Activated B cell treated with CpG ODN at 0.5 μM for 24 hours (primary cell): ENCODE results near the gene RASD2. TPM values are rescaled to one million over a fixed set of nuclear protein-coding genes. Genes with fewer than 3 reads are reported as not detected.

Source experiments
- ATAC-seq: fragments of 200-7000 bp; cut with Tn5 transposase; one replicate; pipeline ENCODE4 v1.10.0; 2021; ENCODE audit warnings: low read depth, mild to moderate bottlenecking, moderate library complexity
- CTCF ChIA-PET: fragments of 350-600 bp; sonication (Branson Sonifier 250); formaldehyde crosslinking; loops from one replicate; lab custom pipeline; 2021; ENCODE audit warnings: antibody characterized with exemption; lab: Charles Lee
- POLR2A ChIA-PET: fragments of 350-600 bp; sonication (Branson Sonifier 250); formaldehyde crosslinking; loops from one replicate; lab custom pipeline; 2021; ENCODE audit warnings: antibody characterized with exemption; lab: Charles Lee
- DNase-seq: peaks from one replicate; pipeline ENCODE4 v3.0.0; 2022
- H3K27ac Mint-ChIP-seq: one replicate; pipeline ENCODE4 v1.8.0; 2020; ENCODE audit warnings: mixed read lengths
- H3K27me3 Mint-ChIP-seq: one replicate; pipeline ENCODE4 v1.8.0; 2021; ENCODE audit warnings: mixed read lengths
- H3K36me3 Mint-ChIP-seq: one replicate; pipeline ENCODE4 v1.8.0; 2021; ENCODE audit warnings: low read depth, mixed read lengths
- H3K4me1 Mint-ChIP-seq: one replicate; pipeline ENCODE4 v1.8.0; 2021; ENCODE audit warnings: mixed read lengths
- H3K4me3 Mint-ChIP-seq: one replicate; pipeline ENCODE4 v1.8.0; 2020; ENCODE audit warnings: mild to moderate bottlenecking, mixed read lengths
- H3K9me3 Mint-ChIP-seq: one replicate; pipeline ENCODE4 v1.8.0; 2020; ENCODE audit warnings: mixed read lengths
- intact Hi-C: fragments of 100-400 bp; cut with micrococcal nuclease; formaldehyde crosslinking; loops from one replicate; pipeline ENCODE4 v1.15.1; 2024
- total RNA-seq: library from RNA; stranded (reverse); gene quantifications from 2 replicates; pipeline ENCODE4 v1.2.3, GENCODE V29; 2022
- TF ChIP-seq, protein P1 (sequence below): fragments of 200-600 bp; IDR thresholded peaks from one replicate; pipeline ENCODE4 v1.8.0; 2022; ENCODE audit warnings: antibody characterized with exemption, mild to moderate bottlenecking

Gene RASD2
- total RNA-seq, 1 donor from 2014 or later: not detected

DNA sequence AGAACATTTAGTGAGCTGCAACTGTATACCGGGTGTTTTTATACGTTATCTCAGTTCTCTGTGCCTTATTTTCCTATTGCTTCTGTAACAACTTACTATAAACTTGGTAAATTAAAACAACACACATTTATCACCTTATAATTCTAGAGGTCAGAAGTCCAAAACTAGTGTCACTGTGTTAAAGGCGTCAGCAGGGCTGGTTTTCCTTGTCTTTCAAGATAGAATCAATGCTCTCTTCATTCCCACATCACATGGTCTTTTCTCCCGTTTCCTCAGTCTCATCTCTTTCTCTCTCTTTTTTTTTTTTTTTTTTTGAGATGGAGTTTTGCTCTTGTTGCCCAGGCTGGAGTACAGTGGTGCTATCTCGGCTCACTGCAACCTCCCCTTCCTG, 40.4 kb downstream of the RASD2 start:
- CTCF ChIA-PET: interaction anchor here (1.0 to 4.6 kb wide), 4 partner anchors 169 to 231 kb away, joined by 3 to 69 read pairs (median 8); no protein-coding TSS in a partner anchor
- DNase-seq (no peak), ATAC-seq (no peak)
- peaks cover 4% of the 10 kb centered on the region for H3K4me1 Mint-ChIP-seq
- H3K9me3 Mint-ChIP-seq: no peaks in the 10 kb centered on the region
- no peaks in the 10 kb centered on the region for H3K36me3 Mint-ChIP-seq
- no peaks in the 10 kb centered on the region for H3K27me3 Mint-ChIP-seq
- TF ChIP-seq, protein P1, sequence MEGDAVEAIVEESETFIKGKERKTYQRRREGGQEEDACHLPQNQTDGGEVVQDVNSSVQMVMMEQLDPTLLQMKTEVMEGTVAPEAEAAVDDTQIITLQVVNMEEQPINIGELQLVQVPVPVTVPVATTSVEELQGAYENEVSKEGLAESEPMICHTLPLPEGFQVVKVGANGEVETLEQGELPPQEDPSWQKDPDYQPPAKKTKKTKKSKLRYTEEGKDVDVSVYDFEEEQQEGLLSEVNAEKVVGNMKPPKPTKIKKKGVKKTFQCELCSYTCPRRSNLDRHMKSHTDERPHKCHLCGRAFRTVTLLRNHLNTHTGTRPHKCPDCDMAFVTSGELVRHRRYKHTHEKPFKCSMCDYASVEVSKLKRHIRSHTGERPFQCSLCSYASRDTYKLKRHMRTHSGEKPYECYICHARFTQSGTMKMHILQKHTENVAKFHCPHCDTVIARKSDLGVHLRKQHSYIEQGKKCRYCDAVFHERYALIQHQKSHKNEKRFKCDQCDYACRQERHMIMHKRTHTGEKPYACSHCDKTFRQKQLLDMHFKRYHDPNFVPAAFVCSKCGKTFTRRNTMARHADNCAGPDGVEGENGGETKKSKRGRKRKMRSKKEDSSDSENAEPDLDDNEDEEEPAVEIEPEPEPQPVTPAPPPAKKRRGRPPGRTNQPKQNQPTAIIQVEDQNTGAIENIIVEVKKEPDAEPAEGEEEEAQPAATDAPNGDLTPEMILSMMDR: no peak
- no peak overlapping the region for H3K27ac Mint-ChIP-seq
- no peak overlapping the region for H3K4me3 Mint-ChIP-seq
- intact Hi-C loops: loop anchor here (5.0 kb wide), 1 partner anchor 41 kb away; no protein-coding TSS in a partner anchor
- POLR2A ChIA-PET: no interaction called here

DNA sequence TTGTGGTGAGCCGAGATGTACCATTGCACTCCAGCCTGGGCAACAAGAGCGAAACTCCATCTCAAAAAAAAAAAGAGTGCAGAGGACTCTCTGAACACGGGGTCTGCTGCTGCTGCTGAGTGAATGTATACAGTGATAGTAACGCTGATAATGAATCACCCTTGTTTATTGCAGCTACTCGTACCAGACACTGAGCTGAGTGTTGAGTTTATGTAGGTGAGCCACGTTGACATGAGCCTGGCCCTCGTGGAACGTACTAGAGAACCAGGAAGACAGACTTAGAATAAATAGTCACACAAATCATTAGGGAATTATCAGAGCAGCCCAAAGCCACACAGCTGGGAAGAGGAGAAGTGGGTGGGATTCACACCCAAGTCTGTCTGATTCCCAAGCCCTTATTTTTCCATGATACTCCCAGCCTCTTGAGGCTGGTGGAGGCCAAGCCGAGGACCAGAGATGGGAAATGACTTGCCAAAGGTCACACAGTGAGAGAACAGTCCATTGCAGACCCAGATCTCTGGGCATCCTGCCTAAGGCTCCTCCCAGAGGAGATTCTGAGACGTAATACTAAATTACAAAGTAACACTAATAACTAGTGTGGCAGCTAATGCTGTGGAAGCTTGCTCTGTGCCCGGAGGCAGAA, 41.7 kb downstream of the RASD2 start:
- CTCF ChIA-PET: interaction anchor here (1.0 to 4.6 kb wide), 7 partner anchors 10 to 232 kb away, joined by 3 to 69 read pairs (median 6); no protein-coding TSS in a partner anchor
- H3K27ac Mint-ChIP-seq: no peak overlapping the region
- no peaks in the 10 kb centered on the region for H3K36me3 Mint-ChIP-seq
- no peak overlapping the region for H3K4me3 Mint-ChIP-seq
- H3K27me3 Mint-ChIP-seq: no peaks in the 10 kb centered on the region
- intact Hi-C loops: loop anchor here (5.0 kb wide), 1 partner anchor 40 kb away; no protein-coding TSS in a partner anchor
- ATAC-seq: no peak
- DNase-seq: no peak
- TF ChIP-seq, protein P1: no peak
- no peaks in the 10 kb centered on the region for H3K9me3 Mint-ChIP-seq
- POLR2A ChIA-PET: interaction anchor here (2.1 kb wide), 1 partner anchor 232 kb away, joined by 6 read pairs; no protein-coding TSS in a partner anchor
- H3K4me1 Mint-ChIP-seq: peaks cover 4% of the 10 kb centered on the region

DNA sequence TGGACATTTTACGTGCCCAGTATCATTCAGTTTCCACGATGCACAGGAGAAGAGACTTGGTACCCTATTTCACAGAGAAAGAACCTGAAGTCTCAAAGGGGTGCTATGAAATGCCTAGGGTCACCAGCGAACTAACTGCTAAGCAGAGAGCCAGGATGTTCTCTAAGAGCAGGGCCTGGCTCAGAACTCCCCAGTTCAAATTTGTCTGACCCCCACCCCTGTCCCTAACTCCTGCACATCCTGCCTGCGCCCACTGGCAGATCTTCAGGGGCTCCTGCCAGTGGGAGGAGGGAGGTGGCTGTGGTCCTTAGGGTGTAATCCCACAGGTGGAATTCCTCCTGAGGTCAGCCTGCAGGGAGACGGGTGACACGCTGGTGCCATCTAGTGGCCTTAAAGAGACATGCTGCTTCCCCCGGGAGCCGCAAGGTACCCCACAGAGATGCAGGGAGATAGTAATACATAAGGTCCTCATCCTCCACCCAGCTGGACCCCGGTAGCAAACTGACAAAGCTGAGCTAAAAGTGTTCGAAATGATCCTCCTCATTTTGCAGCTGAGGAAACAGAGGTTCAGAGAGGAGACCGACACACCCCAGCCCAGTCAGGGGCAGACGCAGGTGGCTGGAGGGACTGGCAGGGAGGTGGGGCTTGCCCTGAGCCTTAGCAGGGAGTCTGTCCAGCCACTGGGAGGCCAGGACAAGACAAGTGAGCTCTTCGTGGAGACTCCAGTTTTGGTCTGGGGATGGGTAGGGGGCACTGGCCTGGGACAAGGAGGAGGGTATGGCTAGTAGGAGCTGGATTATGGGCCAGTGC, 42.4 kb downstream of the RASD2 start:
- ATAC-seq (peak; percentile 86), DNase-seq (peak; percentile 47)
- TF ChIP-seq, protein P1: peak; percentile 45
- H3K27ac Mint-ChIP-seq: no peak overlapping the region
- no peak overlapping the region for H3K4me3 Mint-ChIP-seq
- intact Hi-C loops: loop anchor here (1.0 to 5.0 kb wide), 5 partner anchors 39 to 541 kb away; no protein-coding TSS in a partner anchor
- POLR2A ChIA-PET: interaction anchor here (2.1 kb wide), 1 partner anchor 233 kb away, joined by 6 read pairs; no protein-coding TSS in a partner anchor
- peaks cover 4% of the 10 kb centered on the region for H3K4me1 Mint-ChIP-seq
- CTCF ChIA-PET: interaction anchor here (0.7 to 4.6 kb wide), 15 partner anchors 9 to 327 kb away, joined by 3 to 69 read pairs (median 3); no protein-coding TSS in a partner anchor
- H3K27me3 Mint-ChIP-seq: no peaks in the 10 kb centered on the region
- H3K36me3 Mint-ChIP-seq: no peaks in the 10 kb centered on the region
- no peaks in the 10 kb centered on the region for H3K9me3 Mint-ChIP-seq

DNA sequence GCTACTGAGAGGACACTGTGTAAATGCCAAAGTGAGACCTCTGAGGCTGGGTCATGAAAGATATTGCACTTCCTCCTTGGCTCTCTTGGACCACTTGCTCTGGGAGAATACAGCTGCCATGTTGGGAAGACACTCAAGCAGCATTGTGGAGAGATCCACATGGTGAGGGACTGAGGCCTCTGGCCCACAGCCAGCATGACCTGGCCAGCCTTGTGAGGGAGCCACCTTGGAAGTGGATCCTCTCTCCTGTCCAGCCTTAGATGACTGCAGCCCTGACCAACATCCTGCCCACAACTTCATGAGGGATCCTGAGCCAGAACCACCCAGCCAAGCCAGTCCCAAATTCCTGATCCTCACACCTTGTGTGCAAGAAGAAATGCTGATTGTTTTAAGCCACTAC, 46.1 kb downstream of the RASD2 start:
- Mint-ChIP-seq H3K27me3 (peaks cover 6% of the 10 kb centered on the region), H3K9me3 (no peaks in the 10 kb centered on the region), H3K36me3 (no peaks in the 10 kb centered on the region), H3K27ac (no peak overlapping the region), H3K4me1 (peaks cover 4% of the 10 kb centered on the region), H3K4me3 (no peak overlapping the region)
- POLR2A ChIA-PET: no interaction called here
- TF ChIP-seq, protein P1: no peak
- CTCF ChIA-PET: no interaction called here
- no peak for ATAC-seq
- no peak for DNase-seq
- intact Hi-C loops: no loop called here

DNA sequence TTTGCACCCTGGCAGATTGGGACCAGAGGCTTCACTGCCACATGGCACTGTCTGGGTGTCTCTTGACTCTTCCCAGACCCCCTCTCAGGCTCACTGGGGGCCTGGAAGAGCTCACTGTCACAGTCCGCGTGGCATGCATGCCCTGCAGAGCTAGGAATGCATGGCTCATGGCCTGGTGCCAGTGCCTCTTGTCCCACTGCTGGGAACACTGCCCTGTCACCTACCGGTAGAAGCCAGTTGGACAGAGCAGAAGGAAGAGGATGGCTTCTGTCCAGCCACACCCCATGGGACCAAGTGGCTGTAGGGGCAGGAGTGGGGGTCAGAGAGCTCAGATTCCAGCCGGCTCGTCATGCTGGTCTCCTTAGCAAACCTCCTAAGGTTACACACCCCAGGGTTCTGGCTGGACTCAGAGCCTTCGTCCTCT, 46.8 kb downstream of the RASD2 start:
- no peak overlapping the region for H3K4me3 Mint-ChIP-seq
- no peaks in the 10 kb centered on the region for H3K9me3 Mint-ChIP-seq
- ChIA-PET CTCF (no interaction called here), POLR2A (no interaction called here)
- TF ChIP-seq, protein P1: no peak
- H3K36me3 Mint-ChIP-seq: no peaks in the 10 kb centered on the region
- H3K27ac Mint-ChIP-seq: no peak overlapping the region
- DNase-seq (no peak), ATAC-seq (no peak)
- H3K4me1 Mint-ChIP-seq: peaks cover 4% of the 10 kb centered on the region
- intact Hi-C loops: no loop called here
- peaks cover 8% of the 10 kb centered on the region for H3K27me3 Mint-ChIP-seq
